GM19240 (cell line): Measurements from ENCODE around the gene LIMCH1.
"Not testable (repeated sequence)": the region's sequence is repeated elsewhere in the genome, so short reads cannot be mapped to it uniquely, and the experiment has no call there.

Experiments
- DNase-seq: peaks from one replicate; pipeline ENCODE4 v3.0.0; 2011; ENCODE audit warnings: low spot score; ENCODE audit not compliant: insufficient read length

The LIMCH1 gene

GRCh38 chr4:41538017-41538733 is at the start of gene LIMCH1:
Gene LIMCH1, plus strand, starts transcription at chr4:41538157. Its CDS starts 67,839 bp downstream, at chr4:41605996.
- DNase-seq = no peak

- not testable (repeated sequence) for DNase-seq
Observed at GRCh38 chr4:41491081-41491576, 46.8 kb upstream of the LIMCH1 start.

DNA sequence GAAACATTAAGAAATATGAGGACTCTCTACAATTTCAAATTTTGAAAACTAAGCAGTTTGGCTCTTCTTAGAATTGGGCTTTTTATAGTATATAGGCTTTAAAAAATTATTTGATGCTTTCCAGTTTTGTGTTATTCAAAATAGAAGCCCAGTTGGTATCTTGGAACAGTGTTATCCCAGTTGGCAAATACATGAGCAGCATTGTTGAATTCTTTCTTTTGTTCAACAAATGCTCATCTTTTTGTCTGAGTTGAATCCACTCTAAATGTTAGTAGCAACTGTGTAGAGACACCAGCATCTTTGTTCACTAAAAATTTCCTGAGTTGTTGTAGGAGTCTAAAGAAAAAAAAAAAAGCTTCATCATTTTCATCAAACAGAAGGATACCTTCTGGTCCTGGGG is 41.0 kb upstream of the LIMCH1 start:
- no peak for DNase-seq

GRCh38 chr4:41498177-41498576 is 39.8 kb upstream of the LIMCH1 start:
- no peak for DNase-seq

GRCh38 chr4:41504167-41504818 is 33.7 kb upstream of the LIMCH1 start:
- no peak for DNase-seq

GRCh38 chr4:41505161-41505661 is 32.7 kb upstream of the LIMCH1 start:
- no peak for DNase-seq

DNA sequence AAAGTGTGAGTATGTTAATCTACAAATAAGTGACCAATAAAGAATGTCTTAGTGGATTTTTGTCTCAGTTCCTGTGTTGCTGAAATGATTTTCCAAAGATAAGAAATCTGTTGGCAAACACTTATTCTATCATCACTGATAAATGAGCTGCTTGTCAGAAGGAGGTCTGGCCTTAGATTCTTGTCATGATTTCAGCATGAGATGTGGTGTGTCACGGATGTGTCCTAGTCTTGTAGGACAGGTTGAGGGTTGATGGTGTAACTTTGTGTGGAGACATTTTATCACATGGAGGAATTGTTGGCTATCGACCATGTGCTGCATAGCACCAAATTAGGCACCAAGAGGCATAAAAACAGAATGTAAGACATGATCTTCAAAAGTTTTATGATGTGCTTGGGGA is 31.8 kb upstream of the LIMCH1 start:
- no peak for DNase-seq

- DNase-seq = no peak
Observed at GRCh38 chr4:41507291-41507947, 30.5 kb upstream of the LIMCH1 start.

DNA sequence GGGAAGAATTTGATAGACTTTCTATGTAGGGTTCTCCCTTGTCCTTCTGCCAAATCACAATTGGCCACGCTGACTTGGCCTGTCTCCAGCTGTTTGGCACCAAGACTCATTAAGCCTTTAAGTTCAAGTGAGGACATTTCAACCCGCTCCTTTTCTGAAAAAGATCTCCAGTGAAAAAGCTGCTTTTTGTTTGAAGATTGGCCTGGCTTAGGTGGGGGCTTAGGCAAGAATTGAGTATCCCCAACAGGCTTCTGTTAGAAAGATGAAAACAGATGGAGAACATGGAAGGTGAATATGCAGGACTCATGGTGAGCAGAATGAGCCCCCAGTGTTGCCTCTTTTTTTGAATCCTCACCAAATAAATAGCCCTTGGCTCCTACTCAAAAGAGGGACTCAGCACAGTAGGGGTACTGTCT is 28.5 kb upstream of the LIMCH1 start:
- DNase-seq = no peak

GRCh38 chr4:41510179-41510578 is 27.8 kb upstream of the LIMCH1 start:
- DNase-seq = no peak

DNA sequence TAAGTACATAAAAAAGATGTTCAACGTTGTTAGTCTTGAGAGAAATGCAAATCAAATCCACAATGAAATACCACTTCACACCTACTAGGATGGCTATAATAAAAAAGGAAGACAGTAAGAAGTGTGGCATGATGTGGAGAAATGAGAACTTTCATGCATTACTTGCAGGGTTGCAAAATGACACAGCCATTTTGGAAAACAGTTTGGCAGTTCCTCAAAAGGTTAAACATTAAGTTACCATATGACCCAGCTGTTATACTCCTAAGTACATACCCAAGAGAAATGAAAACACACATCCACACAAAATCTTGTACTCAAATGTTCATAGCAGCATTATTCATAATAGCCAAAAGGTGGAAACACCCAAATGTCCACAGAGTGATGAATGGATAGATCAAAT is 25.8 kb upstream of the LIMCH1 start:
- DNase-seq = no peak

DNA sequence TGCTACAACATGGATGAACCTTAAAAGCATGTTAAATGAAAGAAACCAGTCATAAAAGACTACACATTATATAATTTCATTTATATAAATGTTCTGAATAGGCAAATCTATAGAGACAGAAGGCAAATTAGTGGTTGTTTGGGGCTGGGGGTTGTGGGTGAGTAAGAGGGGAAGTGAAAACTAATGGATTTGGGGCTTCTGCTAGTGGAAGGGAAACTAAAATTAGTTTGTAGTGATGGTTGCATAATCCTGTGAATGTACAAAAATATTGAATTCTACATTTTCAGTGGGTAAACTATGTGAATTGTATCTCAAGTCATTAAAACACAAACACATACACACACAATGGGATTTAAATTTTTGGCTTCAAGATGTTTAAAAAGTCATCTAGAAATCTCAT is 25.4 kb upstream of the LIMCH1 start:
- no peak for DNase-seq

- no peak for DNase-seq
Observed at GRCh38 chr4:41514169-41514568, 23.8 kb upstream of the LIMCH1 start.

GRCh38 chr4:41514766-41515481 is 23.0 kb upstream of the LIMCH1 start:
- DNase-seq = no peak

DNA sequence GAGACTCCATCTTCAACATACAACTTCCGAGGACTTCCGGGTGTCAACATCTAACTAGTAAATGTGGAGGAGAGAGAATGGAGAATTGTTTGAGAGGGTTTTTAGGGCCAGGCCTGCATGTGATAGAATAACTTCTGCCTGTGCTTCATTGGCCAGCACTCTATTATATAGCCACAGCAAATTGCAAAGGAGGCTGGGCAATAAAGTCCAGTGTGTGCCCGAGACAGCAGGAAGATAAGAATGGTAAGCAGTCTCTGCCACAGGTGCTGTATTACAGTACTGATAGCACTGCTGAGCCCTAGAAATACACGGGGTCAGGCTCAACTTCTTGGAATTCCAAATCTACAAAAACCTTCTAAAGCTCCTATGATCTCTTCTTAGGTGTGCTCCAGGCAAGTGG is 20.8 kb upstream of the LIMCH1 start:
- no peak for DNase-seq

DNA sequence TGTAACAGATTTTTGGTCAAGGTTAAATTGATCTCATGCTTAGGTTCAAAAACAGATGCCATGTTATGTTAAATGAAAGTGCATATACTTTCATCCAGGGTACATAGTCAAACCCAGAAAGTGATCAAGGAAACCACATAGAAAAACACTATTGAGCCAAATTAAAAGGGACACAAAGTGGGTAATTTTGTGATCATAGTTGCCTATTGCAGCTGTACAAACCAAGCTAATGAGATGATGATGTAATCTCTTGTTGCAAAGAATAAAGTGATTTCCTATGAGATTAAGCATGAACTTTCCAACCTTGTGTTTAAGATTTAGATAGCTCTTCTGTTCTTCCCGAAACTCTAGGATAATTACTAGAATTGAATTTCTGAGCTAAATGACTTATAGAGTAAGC is 20.2 kb upstream of the LIMCH1 start:
- no peak for DNase-seq

DNA sequence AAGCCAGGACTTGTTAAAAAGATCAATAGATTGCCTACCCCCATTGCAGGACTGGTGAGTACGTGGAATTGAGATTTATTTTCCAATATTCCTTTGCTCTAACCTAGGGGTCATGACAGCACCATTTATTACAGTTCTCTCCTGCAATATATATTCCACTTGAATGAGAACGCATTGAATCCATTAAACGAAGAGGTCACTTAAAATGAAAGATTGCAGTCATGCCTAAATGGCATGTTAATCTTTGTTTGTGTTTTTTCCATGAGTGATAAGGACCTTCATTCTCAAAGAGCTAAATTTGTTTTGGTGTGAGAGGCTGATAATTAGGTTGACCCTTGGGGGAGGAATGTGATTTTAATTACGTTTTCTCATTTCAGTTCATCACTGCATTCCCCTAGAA is 13.5 kb upstream of the LIMCH1 start:
- DNase-seq = no peak

DNA sequence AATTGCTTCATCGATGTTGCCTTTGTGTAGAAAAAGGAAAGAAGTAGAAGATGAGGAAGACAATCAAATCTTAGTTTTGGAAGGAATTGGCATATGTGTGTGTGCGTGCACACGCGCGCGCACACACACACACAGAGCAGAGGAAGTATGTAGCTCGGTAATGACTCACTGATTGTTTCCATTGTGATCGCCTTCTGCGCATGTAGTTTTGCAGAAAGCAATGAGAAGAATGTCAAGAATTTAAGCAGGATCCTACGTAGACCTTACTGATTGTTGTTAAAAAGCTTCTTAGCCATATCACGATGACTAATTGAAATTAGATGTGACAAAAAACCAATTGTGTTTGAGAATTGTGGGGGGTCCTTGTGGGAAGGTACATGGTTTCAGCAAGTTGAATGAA is 12.8 kb upstream of the LIMCH1 start:
- no peak for DNase-seq

GRCh38 chr4:41526628-41527027 is 11.3 kb upstream of the LIMCH1 start:
- DNase-seq = no peak

DNA sequence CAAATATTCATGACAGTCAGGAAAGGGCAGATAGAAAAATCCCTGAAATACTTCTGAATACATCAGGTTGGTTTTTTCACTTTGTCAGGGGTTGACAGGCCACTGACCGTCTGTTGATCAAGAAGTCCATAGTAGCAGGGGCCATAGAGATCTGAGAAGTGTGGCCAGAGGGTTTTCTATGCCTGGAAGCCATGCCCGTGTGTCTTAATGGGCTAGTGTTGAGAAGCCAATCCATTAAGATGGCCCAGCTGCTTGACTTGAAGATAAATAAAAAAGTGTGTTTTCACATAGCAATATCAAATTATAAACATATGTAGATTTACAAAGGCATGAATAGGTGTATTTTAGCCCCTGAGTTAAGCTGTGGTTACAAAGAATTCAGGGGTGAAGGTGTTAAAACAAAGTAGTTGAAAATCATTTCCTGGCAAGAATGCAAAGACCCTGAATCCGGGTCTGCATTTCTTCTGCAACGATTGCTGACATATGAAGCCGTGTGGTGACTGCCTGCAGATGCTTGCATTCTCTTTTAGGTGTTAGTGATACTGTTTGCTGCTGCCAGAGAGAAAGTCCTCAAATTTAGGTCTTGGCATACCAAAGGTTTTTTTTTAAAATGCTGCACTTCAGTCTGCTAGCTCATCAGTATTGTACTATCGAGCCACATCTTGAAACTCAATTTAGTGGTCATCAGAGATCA is 9.3 kb upstream of the LIMCH1 start:
- DNase-seq = no peak

GRCh38 chr4:41530741-41531140 is 7.2 kb upstream of the LIMCH1 start:
- DNase-seq = no peak
